ENCODE results near the gene PHF24.
A peak's percentile ranks its signal among the peaks of the same experiment; 100 is the strongest.
"Not testable (repeated sequence)": the region's sequence is repeated elsewhere in the genome, so short reads cannot be mapped to it uniquely, and the experiment has no call there.

Gene PHF24

GRCh38 chr9:34994260-34994899 lies 36.3 kb downstream of the PHF24 start:
- intact Hi-C loops (cut with DNase I): loop anchor here (5.0 kb wide), 1 partner anchor 97 kb away; a partner anchor contains a TSS
- peak in 32 of 42 donors; percentile 31 to 86 (median 62) for DNase-seq

GRCh38 chr9:34994900-34995669 lies 37.0 kb downstream of the PHF24 start:
- intact Hi-C loops (cut with DNase I): loop anchor here (5.0 kb wide), 1 partner anchor 98 kb away; a partner anchor contains a TSS
- peak in 21 of 42 donors; percentile 20 to 83 (median 51) for DNase-seq

GRCh38 chr9:34995670-34996060 lies 37.6 kb downstream of the PHF24 start:
- intact Hi-C loops (cut with DNase I): no loop called here
- no peak for DNase-seq

GRCh38 chr9:34996181-34996904 lies 38.3 kb downstream of the PHF24 start:
- DNase-seq: peak in 2 of 42 donors; percentile 35 to 38

GRCh38 chr9:34996905-34997279 lies 38.8 kb downstream of the PHF24 start:
- peak in 2 of 42 donors; percentile 32 to 35 for DNase-seq
- intact Hi-C loops (cut with DNase I): no loop called here

More at GRCh38 chr9:34996181-34996904, 38.3 kb downstream of the PHF24 start:
- intact Hi-C loops (cut with DNase I): no loop called here

- intact Hi-C loops (cut with DNase I): no loop called here
- no peak for DNase-seq
Observed at GRCh38 chr9:34997379-34997781, 39.3 kb downstream of the PHF24 start.

GRCh38 chr9:34998266-34998665 lies 40.2 kb downstream of the PHF24 start:
- intact Hi-C loops (cut with DNase I): no loop called here
- no peak for DNase-seq

- DNase-seq: peak in 1 of 42 donors; percentile 31
- intact Hi-C loops (cut with DNase I): no loop called here
Observed at GRCh38 chr9:34999576-34999975, 41.5 kb downstream of the PHF24 start.

GRCh38 chr9:35000535-35001284 lies 42.6 kb downstream of the PHF24 start:
- peak in 1 of 42 donors; percentile 25 for DNase-seq
- intact Hi-C loops (cut with DNase I): no loop called here

GRCh38 chr9:35001285-35001677 lies 43.2 kb downstream of the PHF24 start:
- peak in 1 of 42 donors; percentile 18 for DNase-seq
- intact Hi-C loops (cut with DNase I): no loop called here

GRCh38 chr9:35001803-35002502 lies 43.9 kb downstream of the PHF24 start:
- intact Hi-C loops (cut with DNase I): no loop called here
- DNase-seq: peak in 1 of 42 donors; percentile 4

- intact Hi-C loops (cut with DNase I): no loop called here
- peak in 1 of 42 donors; percentile 4 for DNase-seq
Observed at GRCh38 chr9:35002623-35003022, 44.5 kb downstream of the PHF24 start.

- intact Hi-C loops (cut with DNase I): not testable (repeated sequence)
- DNase-seq: peak in 1 of 42 donors; percentile 2
Observed at GRCh38 chr9:35004299-35004698, 46.2 kb downstream of the PHF24 start.

- intact Hi-C loops (cut with DNase I): no loop called here
- DNase-seq: no peak
Observed at GRCh38 chr9:35010351-35010958, 52.4 kb downstream of the PHF24 start.

- intact Hi-C loops (cut with DNase I): no loop called here
- no peak for DNase-seq
Observed at GRCh38 chr9:35014517-35014916, 56.4 kb downstream of the PHF24 start.

GRCh38 chr9:35023443-35023842 lies 65.4 kb downstream of the PHF24 start:
- intact Hi-C loops (cut with DNase I); DNase-seq: not testable (repeated sequence)

GRCh38 chr9:35026671-35027070 lies 68.6 kb downstream of the PHF24 start:
- intact Hi-C loops (cut with DNase I): no loop called here
- DNase-seq: no peak

- intact Hi-C loops (cut with DNase I): no loop called here
- DNase-seq: no peak
Observed at GRCh38 chr9:35027374-35027773, 69.3 kb downstream of the PHF24 start.
